ENCODE data around the gene FAM98C. TPM values are rescaled to one million over a fixed set of nuclear protein-coding genes. Genes with fewer than 3 reads are reported as not detected.
"Not testable (repeated sequence)": the region's sequence is repeated elsewhere in the genome, so short reads cannot be mapped to it uniquely, and the experiment has no call there.

The FAM98C gene
- polyA plus RNA-seq, 12 donors = 6.4 to 30.9 (median 9.3) TPM; not detected in 1

GRCh38 chr19:38392707-38393308 lies 10.1 kb upstream of the FAM98C start:
- DNase-seq = no peak

GRCh38 chr19:38394488-38394887 lies 8.4 kb upstream of the FAM98C start:
- DNase-seq = no peak

GRCh38 chr19:38395381-38396114 lies 7.3 kb upstream of the FAM98C start:
- no peak for DNase-seq

- DNase-seq = no peak
Observed at GRCh38 chr19:38399081-38399480, 3.8 kb upstream of the FAM98C start.

GRCh38 chr19:38399537-38399936 lies 3.4 kb upstream of the FAM98C start:
- DNase-seq = no peak

- no peak for DNase-seq
Observed at GRCh38 chr19:38400361-38400760, 2.5 kb upstream of the FAM98C start.

- DNase-seq = no peak
Observed at GRCh38 chr19:38401148-38401547, 1.7 kb upstream of the FAM98C start.

GRCh38 chr19:38402623-38402966 lies 298 bp upstream of the FAM98C start:
- DNase-seq = no peak

GRCh38 chr19:38404858-38405257 lies 2.0 kb downstream of the FAM98C start:
- DNase-seq = no peak

GRCh38 chr19:38405276-38405675 lies 2.4 kb downstream of the FAM98C start:
- no peak for DNase-seq

GRCh38 chr19:38409631-38410133 lies 6.8 kb downstream of the FAM98C start:
- peak; percentile 73 for DNase-seq

- DNase-seq = not testable (repeated sequence)
Observed at GRCh38 chr19:38410407-38410806, 7.5 kb downstream of the FAM98C start.

GRCh38 chr19:38411041-38411712 lies 8.3 kb downstream of the FAM98C start:
- no peak for DNase-seq

- not testable (repeated sequence) for DNase-seq
Observed at GRCh38 chr19:38411898-38412297, 9.0 kb downstream of the FAM98C start.

GRCh38 chr19:38412491-38412890 lies 9.6 kb downstream of the FAM98C start:
- DNase-seq = no peak

- no peak for DNase-seq
Observed at GRCh38 chr19:38412961-38413360, 10.1 kb downstream of the FAM98C start.

GRCh38 chr19:38413416-38413815 lies 10.5 kb downstream of the FAM98C start:
- DNase-seq = no peak

- DNase-seq = no peak
Observed at GRCh38 chr19:38417146-38417543, 14.3 kb downstream of the FAM98C start.

GRCh38 chr19:38417544-38418506 lies 14.9 kb downstream of the FAM98C start:
- peak; percentile 23 for DNase-seq

- no peak for DNase-seq
Observed at GRCh38 chr19:38420935-38421334, 18.0 kb downstream of the FAM98C start.

GRCh38 chr19:38421856-38422255 lies 19.0 kb downstream of the FAM98C start:
- no peak for DNase-seq

- DNase-seq = no peak
Observed at GRCh38 chr19:38422438-38422837, 19.5 kb downstream of the FAM98C start.

Measured in muscle of arm (tissue), 12 donors.